ENCODE data around the gene PRR20D.
"Not testable (repeated sequence)": the region's sequence is repeated elsewhere in the genome, so short reads cannot be mapped to it uniquely, and the experiment has no call there.

The PRR20D gene

DNA sequence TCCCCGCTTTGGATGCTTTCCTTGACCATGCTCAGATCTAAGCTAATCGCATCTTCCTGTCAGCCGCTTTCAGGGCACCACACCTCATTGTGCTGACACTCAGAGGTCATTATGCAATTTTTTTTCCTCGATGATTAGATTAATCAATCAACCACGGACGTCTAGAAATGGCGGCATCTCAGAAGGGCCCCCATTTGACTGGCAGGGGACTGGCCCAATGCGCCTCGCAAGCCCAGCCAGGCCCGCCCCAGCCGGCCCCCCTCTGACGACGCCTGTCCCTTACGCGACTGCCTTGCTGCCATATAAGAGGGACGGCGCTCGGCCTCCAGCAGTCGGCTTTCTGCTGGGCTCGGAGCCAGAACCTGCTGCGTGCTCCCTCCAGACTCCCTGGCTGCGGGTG lies 6.7 kb upstream of the PRR20D start, which contains the start of gene PRR20C:
TSS of gene PRR20C (plus strand) at position 301 of the 400 bp plus-strand sequence. CDS start 387 bp downstream, outside the sequence.
- DNase-seq (ENCODE audit: low read depth); H3K4me3 ChIP-seq (ENCODE audit: control insufficient read depth, low read depth, low read length): not testable (repeated sequence)

DNA sequence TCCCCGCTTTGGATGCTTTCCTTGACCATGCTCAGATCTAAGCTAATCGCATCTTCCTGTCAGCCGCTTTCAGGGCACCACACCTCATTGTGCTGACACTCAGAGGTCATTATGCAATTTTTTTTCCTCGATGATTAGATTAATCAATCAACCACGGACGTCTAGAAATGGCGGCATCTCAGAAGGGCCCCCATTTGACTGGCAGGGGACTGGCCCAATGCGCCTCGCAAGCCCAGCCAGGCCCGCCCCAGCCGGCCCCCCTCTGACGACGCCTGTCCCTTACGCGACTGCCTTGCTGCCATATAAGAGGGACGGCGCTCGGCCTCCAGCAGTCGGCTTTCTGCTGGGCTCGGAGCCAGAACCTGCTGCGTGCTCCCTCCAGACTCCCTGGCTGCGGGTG lies 6.5 kb downstream of the PRR20D start, which contains the start of gene PRR20E:
TSS of gene PRR20E (plus strand) at position 301 of the 400 bp plus-strand sequence. CDS start 387 bp downstream, outside the sequence.
- DNase-seq (ENCODE audit: low read depth); H3K4me3 ChIP-seq (ENCODE audit: control insufficient read depth, low read depth, low read length): not testable (repeated sequence)

DNA sequence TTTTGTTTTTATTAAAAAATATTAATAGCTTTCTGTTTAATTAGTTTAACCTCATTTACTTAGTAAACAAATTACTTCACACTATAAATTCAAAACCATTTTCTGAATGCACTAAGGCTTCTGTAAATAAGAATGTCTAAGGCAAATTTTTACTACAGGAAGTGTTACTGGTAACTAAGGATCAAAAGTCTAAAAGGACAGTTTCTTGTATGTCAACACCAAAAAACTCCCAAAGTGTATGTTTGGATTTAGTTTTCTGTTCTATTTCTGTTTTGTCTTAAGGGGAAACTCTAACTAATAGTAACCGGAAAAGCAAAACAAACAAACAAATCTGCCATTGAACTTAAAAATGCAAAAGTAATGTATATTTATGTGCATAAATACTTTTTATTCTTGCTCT lies 31.2 kb downstream of the PRR20D start:
- no peak for DNase-seq (ENCODE audit: low read depth)
- TF ChIP-seq, protein P1, sequence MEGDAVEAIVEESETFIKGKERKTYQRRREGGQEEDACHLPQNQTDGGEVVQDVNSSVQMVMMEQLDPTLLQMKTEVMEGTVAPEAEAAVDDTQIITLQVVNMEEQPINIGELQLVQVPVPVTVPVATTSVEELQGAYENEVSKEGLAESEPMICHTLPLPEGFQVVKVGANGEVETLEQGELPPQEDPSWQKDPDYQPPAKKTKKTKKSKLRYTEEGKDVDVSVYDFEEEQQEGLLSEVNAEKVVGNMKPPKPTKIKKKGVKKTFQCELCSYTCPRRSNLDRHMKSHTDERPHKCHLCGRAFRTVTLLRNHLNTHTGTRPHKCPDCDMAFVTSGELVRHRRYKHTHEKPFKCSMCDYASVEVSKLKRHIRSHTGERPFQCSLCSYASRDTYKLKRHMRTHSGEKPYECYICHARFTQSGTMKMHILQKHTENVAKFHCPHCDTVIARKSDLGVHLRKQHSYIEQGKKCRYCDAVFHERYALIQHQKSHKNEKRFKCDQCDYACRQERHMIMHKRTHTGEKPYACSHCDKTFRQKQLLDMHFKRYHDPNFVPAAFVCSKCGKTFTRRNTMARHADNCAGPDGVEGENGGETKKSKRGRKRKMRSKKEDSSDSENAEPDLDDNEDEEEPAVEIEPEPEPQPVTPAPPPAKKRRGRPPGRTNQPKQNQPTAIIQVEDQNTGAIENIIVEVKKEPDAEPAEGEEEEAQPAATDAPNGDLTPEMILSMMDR (conservative IDR thresholded peaks at IDR 0.05; ENCODE audit: control insufficient read depth, insufficient read depth, low read depth, low read length): no peak
- no peak overlapping the region for H3K4me3 ChIP-seq (ENCODE audit: control insufficient read depth, low read depth, low read length)

DNA sequence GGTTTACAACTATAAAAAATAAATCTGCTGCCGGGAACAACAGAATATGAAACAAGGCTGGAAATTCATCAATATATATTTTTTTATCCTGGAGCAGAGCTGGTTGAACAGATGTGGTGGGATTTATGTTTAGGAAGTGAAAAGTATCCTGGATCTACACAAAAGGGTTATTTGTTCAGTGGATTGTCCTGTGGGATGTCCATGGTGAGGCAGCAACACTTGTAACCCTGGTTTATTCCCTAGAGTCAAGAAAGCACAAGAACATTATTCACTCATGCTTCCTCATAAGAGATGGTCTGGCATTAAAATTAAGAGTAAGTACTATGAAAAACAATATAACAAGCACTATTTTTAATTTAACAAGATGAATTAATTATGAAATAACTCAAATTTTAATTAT lies 52.6 kb downstream of the PRR20D start:
- TF ChIP-seq, protein P1 (conservative IDR thresholded peaks at IDR 0.05; ENCODE audit: control insufficient read depth, insufficient read depth, low read depth, low read length): no peak
- no peak overlapping the region for H3K4me3 ChIP-seq (ENCODE audit: control insufficient read depth, low read depth, low read length)
- DNase-seq (ENCODE audit: low read depth): no peak
